GM23248 (cell line): ENCODE measurements around the gene MAML2. TPM values are rescaled to one million over a fixed set of nuclear protein-coding genes. Genes with fewer than 3 reads are reported as not detected.

Experiments used
- DNase-seq: peaks from one replicate; pipeline ENCODE4 v3.0.0-alpha.2; 2015
- H2AFZ ChIP-seq: fragments of 200-600 bp; sonication (generic); 2 replicates; pipeline ENCODE4 v1.6.1; 2016; ENCODE audit warnings: antibody characterized with exemption
- H3F3A ChIP-seq: fragments of 200-600 bp; sonication (generic); 2 replicates; pipeline ENCODE4 v1.6.1; 2016; ENCODE audit warnings: mild to moderate bottlenecking, antibody characterized with exemption, mixed run types; ENCODE audit not compliant: insufficient read depth
- H3K27ac ChIP-seq: fragments of 200-600 bp; sonication (generic); 2 replicates; pipeline ENCODE4 v1.5.1; 2016; ENCODE audit warnings: mild to moderate bottlenecking
- H3K27me3 ChIP-seq: fragments of 200-600 bp; sonication (generic); replicated peaks from 2 replicates; pipeline ENCODE4 v1.6.1; 2016; ENCODE audit warnings: mild to moderate bottlenecking; ENCODE audit not compliant: insufficient read depth
- H3K36me3 ChIP-seq: fragments of 200-600 bp; sonication (generic); 2 replicates; pipeline ENCODE4 v1.6.1; 2016; ENCODE audit warnings: low read depth, mild to moderate bottlenecking
- H3K4me1 ChIP-seq: fragments of 200-600 bp; sonication (generic); 2 replicates; pipeline ENCODE4 v1.6.1; 2016; ENCODE audit warnings: mild to moderate bottlenecking; ENCODE audit not compliant: insufficient read depth
- H3K4me2 ChIP-seq: fragments of 200-600 bp; sonication (generic); one replicate; pipeline ENCODE4 v1.6.1; 2016; ENCODE audit warnings: mild to moderate bottlenecking; ENCODE audit not compliant: unreplicated experiment
- H3K4me3 ChIP-seq: fragments of 200-600 bp; sonication (generic); 2 replicates; pipeline ENCODE4 v1.5.1; 2016; ENCODE audit warnings: mild to moderate bottlenecking
- H3K79me2 ChIP-seq: fragments of 200-600 bp; sonication (generic); 2 replicates; pipeline ENCODE4 v1.6.1; 2016; ENCODE audit warnings: mild to moderate bottlenecking; ENCODE audit not compliant: insufficient read depth
- H3K9ac ChIP-seq: fragments of 200-600 bp; sonication (generic); 2 replicates; pipeline ENCODE4 v1.6.1; 2016; ENCODE audit warnings: mild to moderate bottlenecking
- H3K9me2 ChIP-seq: fragments of 200-600 bp; sonication (generic); 2 replicates; pipeline ENCODE4 v1.6.1; 2016; ENCODE audit warnings: mixed run types, mild to moderate bottlenecking, moderate library complexity; ENCODE audit not compliant: insufficient read depth
- H3K9me3 ChIP-seq: fragments of 200-600 bp; sonication (generic); one replicate; pipeline ENCODE4 v1.6.1; 2017; ENCODE audit warnings: low read depth
- H4K20me1 ChIP-seq: fragments of 200-600 bp; sonication (generic); 2 replicates; pipeline ENCODE4 v1.6.0; 2016; ENCODE audit not compliant: insufficient read depth
- EZH2 ChIP-seq: fragments of 200-600 bp; sonication (generic); IDR thresholded peaks from 2 replicates; pipeline ENCODE4 v1.6.1; 2018; ENCODE audit warnings: antibody characterized with exemption, mild to moderate bottlenecking; ENCODE audit not compliant: insufficient read depth, poor library complexity, severe bottlenecking
- EZH2phosphoT487 ChIP-seq: fragments of 200-600 bp; sonication (generic); IDR thresholded peaks from 2 replicates; pipeline ENCODE4 v1.6.1; 2018; ENCODE audit warnings: antibody characterized with exemption, moderate library complexity, mild to moderate bottlenecking, low read depth; ENCODE audit not compliant: insufficient read depth
- WGBS, 2 experiments: methylation state at CpG; one replicate each; pipeline ENCODE4 v1.1.6; 2015 to 2017; ENCODE audit warnings: low lambda C conversion rate in 2 of 2, low coverage in 1 of 2; ENCODE audit errors: missing lambda C conversion rate in 2 of 2; 5-methylcytosine and 5-hydroxymethylcytosine counted together
- in situ Hi-C: fragments of 300-500 bp; cut with MboI; formaldehyde crosslinking; loops from 2 replicates; pipeline ENCODE4 v1.15.0; 2020
- polyA plus RNA-seq: library from polyadenylated mRNA; unstranded; fragments of >200 nt; fragmentation: Nextera tagmentation; extraction: Ambion mirVana; gene quantifications from 2 replicates; pipeline ENCODE4 v1.2.1, GENCODE V29; 2016
- total RNA-seq: library from RNA; depleted of rRNA; stranded (reverse); fragments of >200 nt; shearing (Covaris generic); gene quantifications from 2 replicates; pipeline ENCODE4 v1.2.3, GENCODE V29; 2014

MAML2 gene
- total and polyA plus RNA-seq, 2 experiments from 2014 or later = 7.4 to 23.7 TPM

- Histone ChIP-seq H3K4me2 (no peak overlapping the region), H2AFZ (no peak overlapping the region), H4K20me1 (no peaks in the 10 kb centered on the region), H3K9me2 (no peaks in the 10 kb centered on the region), H3K4me3 (no peak overlapping the region), H3K27ac (no peak overlapping the region), H3K9me3 (no peaks in the 10 kb centered on the region), H3K9ac (no peak overlapping the region), H3K79me2 (peaks cover 99% of the 10 kb centered on the region), H3K27me3 (no peaks in the 10 kb centered on the region), H3F3A (peaks cover 27% of the 10 kb centered on the region), H3K36me3 (no peaks in the 10 kb centered on the region), H3K4me1 (peaks cover 32% of the 10 kb centered on the region)
- WGBS, 2 experiments = 94 to 96% methylated on average over 2 of the region's 2 CpGs
- in situ Hi-C loops = no loop called here
- TF ChIP-seq EZH2 (no peak), EZH2phosphoT487 (no peak)
- no peak for DNase-seq
Measured at GRCh38 chr11:96282625-96283220, 60.3 kb downstream of the MAML2 start.

- Histone ChIP-seq H3K79me2 (peaks cover 99% of the 10 kb centered on the region), H3K9ac (peak overlapping the region; percentile 39; the same call in 1 of the 2 replicates), H3K27ac (peak overlapping the region; percentile 75), H3K36me3 (no peaks in the 10 kb centered on the region), H3K9me3 (no peaks in the 10 kb centered on the region), H3K4me3 (no peak overlapping the region), H4K20me1 (no peaks in the 10 kb centered on the region), H3K4me1 (peaks cover 42% of the 10 kb centered on the region), H3K27me3 (no peaks in the 10 kb centered on the region), H3K4me2 (peak overlapping the region; percentile 60), H3F3A (peaks cover 36% of the 10 kb centered on the region), H2AFZ (no peak overlapping the region), H3K9me2 (no peaks in the 10 kb centered on the region)
- 100% methylated on average over 1 of the region's 1 CpG for WGBS, 2 experiments
- no peak for TF ChIP-seq EZH2
- TF ChIP-seq EZH2phosphoT487 = no peak
- in situ Hi-C loops = no loop called here
- no peak for DNase-seq
Measured at GRCh38 chr11:96280444-96280843, 62.6 kb downstream of the MAML2 start.

GRCh38 chr11:96279896-96280290, 63.1 kb downstream of the MAML2 start:
- Histone ChIP-seq H3K79me2 (peaks cover 99% of the 10 kb centered on the region), H3F3A (peaks cover 36% of the 10 kb centered on the region), H3K9ac (peak overlapping the region; percentile 39), H3K27ac (peak overlapping the region; percentile 75), H2AFZ (no peak overlapping the region), H3K9me3 (no peaks in the 10 kb centered on the region), H3K36me3 (no peaks in the 10 kb centered on the region), H3K27me3 (no peaks in the 10 kb centered on the region), H3K4me3 (no peak overlapping the region), H3K4me1 (peaks cover 44% of the 10 kb centered on the region), H4K20me1 (no peaks in the 10 kb centered on the region), H3K9me2 (no peaks in the 10 kb centered on the region), H3K4me2 (peak overlapping the region; percentile 60)
- no peak for DNase-seq
- TF ChIP-seq EZH2 (no peak), EZH2phosphoT487 (no peak)
- in situ Hi-C loops = no loop called here

- peak; percentile 82 for DNase-seq
- peak overlapping the region; percentile 75 for H3K27ac ChIP-seq
- H3K27me3 ChIP-seq = no peaks in the 10 kb centered on the region
Measured at GRCh38 chr11:96279018-96279895, 63.7 kb downstream of the MAML2 start.

More at GRCh38 chr11:96279018-96279895, 63.7 kb downstream of the MAML2 start:
- Histone ChIP-seq H3K4me1 (peaks cover 44% of the 10 kb centered on the region), H3K9me2 (no peaks in the 10 kb centered on the region), H4K20me1 (no peaks in the 10 kb centered on the region), H3K9ac (peak overlapping the region; percentile 39; the same call in 1 of the 2 replicates), H3K4me2 (peak overlapping the region; percentile 60), H3K9me3 (no peaks in the 10 kb centered on the region), H3K79me2 (peaks cover 99% of the 10 kb centered on the region), H2AFZ (no peak overlapping the region), H3K36me3 (no peaks in the 10 kb centered on the region), H3F3A (peaks cover 36% of the 10 kb centered on the region), H3K4me3 (0 out of 2 replicates have a peak overlapping the region, but pooled peaks have one; percentile 2)
- in situ Hi-C loops = no loop called here
- 91 to 94% methylated on average over 3 of the region's 3 CpGs for WGBS, 2 experiments
- no peak for TF ChIP-seq EZH2phosphoT487
- TF ChIP-seq EZH2 = no peak
